Subcutaneous abdominal adipose tissue (tissue), 5 donors: ENCODE results near the gene STXBP6.
"Not testable (repeated sequence)": the region's sequence is repeated elsewhere in the genome, so short reads cannot be mapped to it uniquely, and the experiment has no call there.

Source experiments
- H3K27ac ChIP-seq: one replicate; pipeline ENCODE4 v1.7.0; 2013; ENCODE audit warnings: low read depth, mild to moderate bottlenecking, inconsistent platforms, low read length, moderate library complexity
- H3K27me3 ChIP-seq, 5 donors: one replicate each; pipeline ENCODE4 v1.7.0; 2013; ENCODE audit warnings: low read length in 5 of 5, inconsistent platforms in 1 of 5; ENCODE audit not compliant: control insufficient read depth in 5 of 5, insufficient read depth in 4 of 5
- H3K36me3 ChIP-seq, 5 donors: one replicate each; pipeline ENCODE4 v1.7.0; 2013; ENCODE audit warnings: low read length in 5 of 5; ENCODE audit not compliant: control insufficient read depth in 5 of 5, insufficient read depth in 5 of 5
- H3K4me1 ChIP-seq, 5 donors: one replicate each; pipeline ENCODE4 v1.7.0; 2013; ENCODE audit warnings: low read length in 5 of 5, mild to moderate bottlenecking in 3 of 5, moderate library complexity in 1 of 5; ENCODE audit not compliant: control insufficient read depth in 5 of 5, insufficient read depth in 5 of 5
- H3K4me3 ChIP-seq, 5 donors: one replicate each; pipeline ENCODE4 v1.7.0; 2013; ENCODE audit warnings: low read length in 5 of 5, low read depth in 1 of 5
- H3K9ac ChIP-seq, 5 donors: one replicate each; pipeline ENCODE4 v1.7.0; 2013; ENCODE audit warnings: low read length in 5 of 5, mild to moderate bottlenecking in 4 of 5, moderate library complexity in 3 of 5
- H3K9me3 ChIP-seq, 5 donors: one replicate each; pipeline ENCODE4 v1.7.0; 2013; ENCODE audit warnings: low read length in 5 of 5; ENCODE audit not compliant: control insufficient read depth in 5 of 5
- donor health status: healthy.
- donor health status: healthy.
- donor health status: healthy.
- donor health status: healthy.
- donor health status: healthy.

Gene STXBP6

DNA sequence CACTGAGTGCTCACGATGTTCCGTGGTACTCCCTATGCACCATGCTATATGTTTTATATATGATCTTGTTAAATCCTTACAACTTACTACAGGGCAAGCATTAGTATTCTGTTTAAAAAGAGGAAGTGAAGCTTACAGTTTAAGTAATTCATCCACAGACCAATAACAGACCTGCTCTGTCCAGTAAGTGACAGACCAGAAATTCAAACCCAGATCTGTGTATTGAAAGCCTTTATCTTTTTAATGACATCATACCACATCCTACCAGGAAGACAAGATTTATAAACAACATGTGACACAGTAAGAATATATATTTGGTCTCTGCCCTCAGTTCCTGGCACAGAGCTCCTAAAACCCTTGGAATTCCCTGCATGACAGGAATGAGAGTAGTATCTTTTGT lies 206.5 kb downstream of the STXBP6 start:
- Histone ChIP-seq H3K27ac (no peak overlapping the region), H3K4me3 (no peak overlapping the region), H3K36me3 (no peaks in the 10 kb centered on the region), H3K27me3 (no peaks in the 10 kb centered on the region), H3K9me3 (no peaks in the 10 kb centered on the region), H3K4me1 (peaks cover 0 to 10% (median 0%) of the 10 kb centered on the region in 5 donors), H3K9ac (no peak overlapping the region)

DNA sequence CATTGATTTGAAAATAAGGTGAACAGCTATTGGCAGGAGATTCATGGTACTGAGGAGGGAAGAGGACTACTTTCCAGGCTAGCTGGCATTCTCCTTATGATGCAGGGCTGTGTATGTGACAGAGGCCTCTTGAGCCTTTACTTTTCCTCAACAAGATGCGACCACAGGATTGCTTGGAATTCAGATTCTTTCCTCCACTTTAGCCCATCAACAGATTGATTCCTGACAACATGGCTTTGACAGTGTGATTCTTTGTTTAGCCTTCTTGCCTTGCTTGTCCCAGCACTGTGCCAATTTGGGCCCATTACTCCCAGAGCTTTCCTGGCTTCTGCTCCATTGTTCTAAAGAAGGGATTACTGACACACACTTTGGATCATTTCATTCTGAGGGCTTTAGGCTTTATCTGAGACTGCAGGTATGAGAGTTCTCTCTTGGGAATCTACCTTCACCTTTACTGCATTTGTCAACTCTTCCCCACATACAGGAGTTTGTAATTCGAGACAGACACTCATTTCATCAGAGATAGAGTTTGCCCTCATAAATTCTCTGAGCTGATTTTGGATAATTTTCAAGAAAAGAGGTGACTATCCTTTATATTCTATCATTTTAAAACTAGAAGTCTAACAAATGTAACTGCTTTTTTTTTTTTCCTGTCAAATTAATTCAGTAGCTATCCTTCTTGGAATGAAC lies 209.6 kb downstream of the STXBP6 start:
- Histone ChIP-seq H3K9me3 (no peaks in the 10 kb centered on the region), H3K27ac (no peak overlapping the region), H3K27me3 (no peaks in the 10 kb centered on the region), H3K4me3 (no peak overlapping the region), H3K36me3 (no peaks in the 10 kb centered on the region), H3K4me1 (peaks cover 0 to 12% (median 0%) of the 10 kb centered on the region in 5 donors), H3K9ac (no peak overlapping the region)

DNA sequence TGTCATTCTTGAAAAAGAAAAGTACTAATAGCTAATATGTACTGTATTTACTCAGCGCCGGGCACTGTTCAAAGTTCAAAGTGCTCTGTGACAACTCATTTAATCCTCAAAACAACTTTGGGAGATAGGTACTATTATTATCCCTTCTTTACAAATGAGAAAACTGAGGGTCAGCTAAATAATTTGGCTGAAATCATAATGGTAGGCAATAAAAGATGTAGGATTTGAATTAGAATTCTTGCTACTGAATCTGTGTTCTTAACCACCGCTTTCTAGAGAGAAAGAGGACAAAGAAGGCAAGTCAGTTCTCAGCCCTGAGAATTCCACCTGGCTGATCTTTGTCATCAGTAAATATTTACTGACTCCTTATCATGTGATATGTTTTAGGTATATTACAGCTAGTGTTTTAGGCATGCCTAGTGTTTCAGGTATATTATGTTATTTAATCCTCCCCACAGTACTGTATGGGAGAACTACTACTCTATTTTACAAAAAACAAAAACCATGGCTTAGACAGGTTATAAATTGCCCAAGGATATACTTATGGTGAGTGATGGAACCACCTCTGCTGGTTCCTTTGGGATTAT lies 210.2 kb downstream of the STXBP6 start:
- Histone ChIP-seq H3K9me3 (no peaks in the 10 kb centered on the region), H3K36me3 (no peaks in the 10 kb centered on the region), H3K27ac (no peak overlapping the region), H3K4me3 (no peak overlapping the region), H3K27me3 (no peaks in the 10 kb centered on the region), H3K9ac (no peak overlapping the region), H3K4me1 (peaks cover 0 to 12% (median 0%) of the 10 kb centered on the region in 5 donors)

DNA sequence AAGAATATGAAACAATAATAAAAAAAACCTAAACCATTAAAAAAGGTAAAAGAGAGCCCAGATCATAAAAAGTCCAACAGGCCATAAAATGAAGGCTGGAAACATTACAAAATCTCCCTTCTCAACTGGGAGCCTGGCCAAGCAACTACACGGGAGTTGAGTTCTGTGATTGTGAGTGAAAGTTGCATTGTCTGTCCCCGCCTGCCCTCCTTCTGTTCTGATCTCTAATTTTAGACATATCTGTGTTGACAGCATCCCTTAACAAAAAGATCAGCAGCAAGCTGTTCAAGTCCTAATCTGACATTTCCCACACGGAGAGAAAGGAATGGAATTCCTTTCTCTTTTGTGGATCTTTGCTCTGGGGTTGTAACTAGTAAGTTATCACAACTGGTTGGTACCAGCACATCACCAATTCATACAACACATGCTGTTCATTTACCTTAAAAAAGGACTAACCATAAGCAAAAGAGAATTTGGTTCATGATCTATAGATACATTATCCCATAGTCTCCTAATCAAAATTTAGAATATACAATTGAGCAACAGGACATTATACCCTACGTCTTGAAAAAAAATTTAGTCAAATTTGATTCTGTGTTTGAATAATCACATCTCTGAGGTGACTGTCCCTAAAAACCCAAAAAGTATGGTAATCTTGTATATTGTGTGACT lies 210.9 kb downstream of the STXBP6 start:
- H3K4me3 ChIP-seq, result no peak overlapping the region

DNA sequence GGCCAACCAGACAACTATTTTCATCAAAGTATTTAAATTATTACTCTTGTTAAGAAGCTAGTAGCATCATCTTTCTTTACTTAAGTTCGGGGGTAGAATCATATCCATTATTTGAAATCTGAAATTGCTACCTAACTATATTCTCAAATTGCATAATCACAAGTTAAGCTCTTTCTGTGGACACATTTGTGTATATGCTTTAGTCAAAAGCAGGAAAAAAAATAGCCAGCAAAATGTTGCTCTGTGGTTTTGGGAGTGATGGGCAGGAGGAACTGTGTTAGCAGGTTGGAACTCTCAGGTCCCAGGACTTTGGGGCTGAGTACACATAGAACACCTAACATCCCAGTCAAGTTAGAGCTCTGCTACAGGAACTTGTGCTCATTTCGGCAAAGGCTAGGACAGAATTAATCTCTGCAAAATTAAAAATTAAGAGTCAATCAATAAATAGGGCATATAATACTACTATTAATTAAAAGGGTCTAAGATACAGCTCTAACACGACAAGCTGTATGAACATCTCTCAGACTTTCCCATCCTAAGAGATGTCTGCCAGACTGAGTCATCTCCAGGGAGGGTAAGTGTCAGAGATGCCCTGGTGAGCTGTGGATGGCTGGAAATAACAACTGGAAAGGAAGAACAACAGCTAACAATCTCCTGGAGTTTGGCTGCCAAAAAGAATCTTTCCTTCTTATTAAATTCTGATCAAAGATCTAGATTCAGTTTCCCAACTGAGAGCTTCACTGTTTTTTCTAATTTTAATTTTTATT lies 212.5 kb downstream of the STXBP6 start:
- H3K9ac ChIP-seq, result no peak overlapping the region
- no peak overlapping the region for H3K4me3 ChIP-seq
- no peaks in the 10 kb centered on the region for H3K36me3 ChIP-seq
- H3K27ac ChIP-seq, result no peak overlapping the region
- no peaks in the 10 kb centered on the region for H3K27me3 ChIP-seq
- no peaks in the 10 kb centered on the region for H3K9me3 ChIP-seq
- H3K4me1 ChIP-seq, result peaks cover 0 to 12% (median 0%) of the 10 kb centered on the region in 5 donors

More for the DNA sequence above, 210.9 kb downstream of the STXBP6 start:
- Histone ChIP-seq H3K9me3 (no peaks in the 10 kb centered on the region), H3K9ac (no peak overlapping the region), H3K27me3 (no peaks in the 10 kb centered on the region), H3K36me3 (no peaks in the 10 kb centered on the region), H3K27ac (no peak overlapping the region), H3K4me1 (peaks cover 0 to 14% (median 0%) of the 10 kb centered on the region in 5 donors)

GRCh38 chr14:24836324-24836723 lies 213.6 kb downstream of the STXBP6 start:
- not testable (repeated sequence) for H3K27me3 ChIP-seq, H3K36me3 ChIP-seq, H3K4me3 ChIP-seq, H3K9me3 ChIP-seq, H3K4me1 ChIP-seq, H3K27ac ChIP-seq, H3K9ac ChIP-seq

DNA sequence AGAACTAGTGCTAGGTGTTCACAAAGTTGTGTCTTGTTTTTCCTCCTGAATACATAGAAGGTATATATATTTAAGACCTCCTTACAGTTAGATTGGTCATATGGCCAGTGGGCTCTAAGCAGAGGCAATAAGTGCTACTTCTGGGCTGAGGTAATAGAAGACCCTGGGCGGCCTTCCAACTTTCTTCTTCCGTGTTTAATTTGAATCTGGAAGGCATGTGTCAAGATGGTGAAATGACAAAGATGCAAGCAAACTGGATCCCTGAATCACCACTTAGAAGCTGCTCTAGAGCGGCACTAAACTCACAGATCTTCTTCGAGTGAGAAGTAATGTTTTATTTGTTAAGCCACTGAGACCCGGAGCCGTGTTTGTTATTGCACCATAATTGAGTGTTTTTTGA lies 215.0 kb downstream of the STXBP6 start:
- Histone ChIP-seq H3K4me3 (no peak overlapping the region), H3K9ac (no peak overlapping the region), H3K4me1 (peaks cover 0 to 7% (median 0%) of the 10 kb centered on the region in 5 donors), H3K36me3 (no peaks in the 10 kb centered on the region), H3K9me3 (no peaks in the 10 kb centered on the region), H3K27ac (no peak overlapping the region), H3K27me3 (no peaks in the 10 kb centered on the region)

GRCh38 chr14:24833385-24833784 lies 216.6 kb downstream of the STXBP6 start:
- H3K9me3 ChIP-seq, result no peaks in the 10 kb centered on the region
- H3K9ac ChIP-seq, result no peak overlapping the region
- H3K27ac ChIP-seq, result no peak overlapping the region
- no peak overlapping the region for H3K4me3 ChIP-seq
- no peaks in the 10 kb centered on the region for H3K27me3 ChIP-seq
- no peaks in the 10 kb centered on the region for H3K36me3 ChIP-seq
- peaks cover 0 to 7% (median 0%) of the 10 kb centered on the region in 5 donors for H3K4me1 ChIP-seq

DNA sequence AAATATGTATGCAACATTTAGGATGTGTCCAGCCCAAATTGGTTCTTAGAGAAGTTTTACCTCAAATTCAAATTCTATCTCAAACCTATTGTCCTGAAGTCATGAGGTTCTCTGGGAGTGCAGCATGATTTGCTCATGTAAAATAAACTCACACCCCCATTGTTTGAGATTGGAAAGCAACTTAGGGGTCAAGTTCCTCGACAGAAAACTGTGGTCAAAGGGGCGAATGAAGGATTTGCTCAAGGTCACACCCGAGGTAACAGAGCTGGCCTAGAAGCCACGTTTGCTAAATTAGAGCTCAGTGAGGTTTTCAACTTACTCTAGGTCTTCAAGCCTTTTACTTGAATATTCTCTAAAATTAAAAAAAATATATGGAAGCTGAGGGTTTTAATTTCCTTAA lies 218.3 kb downstream of the STXBP6 start:
- no peak overlapping the region for H3K27ac ChIP-seq
- H3K27me3 ChIP-seq, result no peaks in the 10 kb centered on the region
- H3K36me3 ChIP-seq, result no peaks in the 10 kb centered on the region
- H3K4me1 ChIP-seq, result peaks cover 0 to 5% (median 0%) of the 10 kb centered on the region in 5 donors
- H3K9me3 ChIP-seq, result no peaks in the 10 kb centered on the region
- no peak overlapping the region for H3K9ac ChIP-seq
- H3K4me3 ChIP-seq, result no peak overlapping the region

GRCh38 chr14:24829862-24830261 lies 220.1 kb downstream of the STXBP6 start:
- no peaks in the 10 kb centered on the region for H3K36me3 ChIP-seq
- no peaks in the 10 kb centered on the region for H3K9me3 ChIP-seq
- no peak overlapping the region for H3K9ac ChIP-seq
- H3K27me3 ChIP-seq, result no peaks in the 10 kb centered on the region
- peaks cover 0 to 5% (median 0%) of the 10 kb centered on the region in 5 donors for H3K4me1 ChIP-seq
- no peak overlapping the region for H3K4me3 ChIP-seq
- H3K27ac ChIP-seq, result no peak overlapping the region
